Measurements from ENCODE around the gene NUDT6.

NUDT6 gene

GRCh38 chr4:122842984-122843531, 79.3 kb downstream of the NUDT6 start:
- DNase-seq = peak; percentile 57
- Histone ChIP-seq H3K23ac (ENCODE audit: low read length in 2 of 2) (no peak overlapping the region), H2BK15ac (ENCODE audit: low read depth, poor library complexity, severe bottlenecking) (no peak overlapping the region), H3K79me1 (replicated peaks; ENCODE audit: low read length, poor library complexity, severe bottlenecking) (peaks cover 7% of the 10 kb centered on the region), H3K9ac (ENCODE audit: low read length) (no peak overlapping the region), H3K4me2 (ENCODE audit: low read length, poor library complexity, severe bottlenecking) (no peak overlapping the region), H2AFZ (ENCODE audit: low read depth, low read length) (no peak overlapping the region), H3K27ac (ENCODE audit: low read length, poor library complexity, severe bottlenecking) (peak overlapping the region; percentile 3), H3K14ac (ENCODE audit: low read length in 2 of 2) (no peak overlapping the region), H3K36me3 (ENCODE audit: control insufficient read depth in 1 of 2, insufficient read depth in 2 of 2, low read depth in 1 of 2, low read length in 2 of 2) (peaks cover 16 to 36% of the 10 kb centered on the region in 2 experiments), H4K8ac (ENCODE audit: low read length) (peak overlapping the region; percentile 3), H3K4me1 (ENCODE audit: control insufficient read depth, insufficient read depth, low read depth, low read length) (peaks cover 8% of the 10 kb centered on the region), H2BK120ac (ENCODE audit: low read depth, low read length) (no peak overlapping the region), H3K18ac (ENCODE audit: low read depth in 1 of 2, low read length in 2 of 2) (no peak overlapping the region), H3K9me3 (ENCODE audit: control insufficient read depth, low read length) (no peaks in the 10 kb centered on the region), H2BK5ac (ENCODE audit: low read depth, low read length, poor library complexity, severe bottlenecking) (no peak overlapping the region), H3K27me3 (ENCODE audit: control insufficient read depth in 1 of 2, insufficient read depth in 1 of 2, low read length in 2 of 2) (no peaks in the 10 kb centered on the region), H2AK5ac (ENCODE audit: low read length, severe bottlenecking) (no peak overlapping the region), H3K4me3 (ENCODE audit: insufficient read depth in 1 of 2, low read depth in 1 of 2, low read length in 2 of 2) (no peak overlapping the region), H2BK12ac (ENCODE audit: low read length in 2 of 2) (peak overlapping the region in 1 of 2 experiments; percentile 18), H4K91ac (ENCODE audit: low read length) (no peak overlapping the region), H3K4ac (ENCODE audit: low read depth in 1 of 2, low read length in 2 of 2) (no peak overlapping the region)
- WGBS = 58% methylated on average over 4 of the region's 4 CpGs
